GM12878 (cell line): ENCODE data around the gene SWI5. TPM values are rescaled to one million over a fixed set of nuclear protein-coding genes. Genes with fewer than 3 reads are reported as not detected.
A peak's percentile ranks its signal among the peaks of the same experiment; 100 is the strongest.

Experiments
- ATAC-seq: fragments of 200-7000 bp; cut with Tn5 transposase; 3 replicates; pipeline ENCODE4 v1.9.1; 2020; ENCODE audit warnings: mild to moderate bottlenecking, moderate library complexity
- BruUV-seq: library from RNA; stranded (reverse); fragments of 400-500 nt; replicated peaks from 2 replicates; lab custom pipeline; 2021; lab: Mats Ljungman, UMichigan
- CTCF ChIA-PET: fragments of 300-600 bp; sonication (Branson Sonifier 250); formaldehyde crosslinking; extraction: SDS; loops from one replicate; lab custom pipeline; 2021; ENCODE audit warnings: inconsistent platforms; lab: Yijun Ruan, JAX
- POLR2A ChIA-PET: fragments of 350-600 bp; formaldehyde crosslinking; extraction: SDS; loops from one replicate; lab custom pipeline; 2021; ENCODE audit warnings: inconsistent platforms; lab: Charles Lee
- RAD21 ChIA-PET: fragments of 300-600 bp; sonication (Branson Sonifier 250); formaldehyde crosslinking; loops from one replicate; lab custom pipeline; 2023; ENCODE audit warnings: antibody characterized with exemption; ENCODE audit not compliant: unreplicated experiment; lab: Charles Lee
- SMC1A ChIA-PET: fragments of 300-600 bp; sonication (Branson Sonifier 250); formaldehyde crosslinking; loops from one replicate; lab custom pipeline; 2023; ENCODE audit not compliant: unreplicated experiment, uncharacterized antibody; lab: Charles Lee
- DNase-seq: peaks from one replicate; pipeline ENCODE4 v3.0.0-alpha.2; 2011; ENCODE audit warnings: low read depth, low spot score
- FAIRE-seq: peaks from 3 replicates; lab custom pipeline; 2011; peaks lifted over from hg19 to GRCh38; lab: Jason Lieb, UNC
- H2AFZ ChIP-seq: 2 replicates; pipeline ENCODE4 v1.6.0; 2011; ENCODE audit warnings: low read depth, low read length, control low read depth; ENCODE audit not compliant: control insufficient read depth
- H3K27ac ChIP-seq: 2 replicates; pipeline ENCODE4 v1.5.1; 2011; ENCODE audit warnings: control low read depth; ENCODE audit not compliant: control insufficient read depth, insufficient read depth
- H3K27me3 ChIP-seq, 2 experiments: replicated peaks in 1 of 2; 2 replicates each; pipeline versions ENCODE4 v1.6.0 to v1.6.1; 2011; ENCODE audit warnings: low read length in 1 of 2; ENCODE audit not compliant: control insufficient read depth in 2 of 2, insufficient read depth in 2 of 2
- H3K36me3 ChIP-seq, 2 experiments: 2 replicates each; pipeline ENCODE4 v1.5.1; 2011; ENCODE audit warnings: low read length in 1 of 2; ENCODE audit not compliant: control insufficient read depth in 2 of 2, insufficient read depth in 2 of 2
- H3K4me1 ChIP-seq: 2 replicates; pipeline ENCODE4 v1.6.1; 2011; ENCODE audit warnings: mild to moderate bottlenecking, low read length, moderate library complexity, mixed read lengths; ENCODE audit not compliant: control insufficient read depth, insufficient read depth
- H3K4me2 ChIP-seq: 2 replicates; pipeline ENCODE4 v1.6.0; 2011; ENCODE audit warnings: control low read depth; ENCODE audit not compliant: control insufficient read depth, insufficient read depth
- H3K4me3 ChIP-seq: fragments of 200-600 bp; sonication (generic); 2 replicates; pipeline ENCODE4 v1.5.1; 2016
- H3K79me2 ChIP-seq: 2 replicates; pipeline ENCODE4 v1.6.0; 2011; ENCODE audit warnings: low read length; ENCODE audit not compliant: control insufficient read depth, insufficient read depth
- H3K9ac ChIP-seq: 2 replicates; pipeline ENCODE4 v1.8.0; 2011; ENCODE audit warnings: low read length, control low read depth, mixed read lengths; ENCODE audit not compliant: control insufficient read depth, insufficient read depth
- H3K9me3 ChIP-seq: replicated peaks from 3 replicates; pipeline ENCODE4 v1.5.1; 2011; ENCODE audit warnings: mild to moderate bottlenecking, low read length; ENCODE audit not compliant: control insufficient read depth, insufficient read depth
- H4K20me1 ChIP-seq: 2 replicates; pipeline ENCODE4 v1.6.0; 2011; ENCODE audit not compliant: control insufficient read depth, insufficient read depth
- BACH1 ChIP-seq: fragments of 450-650 bp; IDR thresholded peaks from 2 replicates; pipeline ENCODE4 v1.6.1; 2017; ENCODE audit warnings: mild to moderate bottlenecking, borderline replicate concordance
- CHD4 ChIP-seq: fragments of 200-600 bp; sonication (generic); IDR thresholded peaks from 2 replicates; pipeline ENCODE4 v1.6.1; 2016; ENCODE audit warnings: mild to moderate bottlenecking
- HDGF ChIP-seq: fragments of 450-650 bp; IDR thresholded peaks from 2 replicates; pipeline ENCODE4 v1.6.1; 2016; ENCODE audit warnings: antibody characterized with exemption
- JUND ChIP-seq: IDR thresholded peaks from 2 replicates; pipeline ENCODE4 v1.6.1; 2012; ENCODE audit warnings: low read depth, mild to moderate bottlenecking, low read length, improper control_type of control experiment, moderate library complexity
- MXI1 ChIP-seq: fragments of 150-350 bp; IDR thresholded peaks from 2 replicates; pipeline ENCODE4 v1.6.1; 2011; ENCODE audit warnings: low read depth, mild to moderate bottlenecking, inconsistent platforms, low read length, improper control_type of control experiment
- NFYB ChIP-seq: IDR thresholded peaks from 2 replicates; pipeline ENCODE4 v1.6.1; 2011; ENCODE audit warnings: low read depth, mild to moderate bottlenecking, low read length, improper control_type of control experiment, moderate library complexity; ENCODE audit not compliant: insufficient read depth
- NR2F1 ChIP-seq: fragments of 450-650 bp; conservative IDR thresholded peaks from 2 replicates; pipeline ENCODE4 v1.6.1; 2017; ENCODE audit warnings: mild to moderate bottlenecking
- RAD21 ChIP-seq: IDR thresholded peaks from 2 replicates; pipeline ENCODE4 v1.6.1; 2011; ENCODE audit warnings: mild to moderate bottlenecking, low read depth, low read length, moderate library complexity; ENCODE audit not compliant: insufficient read depth
- RBBP5 ChIP-seq: fragments of 200-600 bp; sonication (generic); conservative IDR thresholded peaks from 2 replicates; pipeline ENCODE4 v1.6.1; 2016
- RUNX3 ChIP-seq: IDR thresholded peaks from 2 replicates; pipeline ENCODE4 v1.6.1; 2012; ENCODE audit warnings: low read length, inconsistent platforms
- SIX5 ChIP-seq: IDR thresholded peaks from 2 replicates; pipeline ENCODE4 v1.6.1; 2011; ENCODE audit warnings: mild to moderate bottlenecking, low read depth, low read length, moderate library complexity; ENCODE audit not compliant: severe bottlenecking
- SMC3 ChIP-seq: IDR thresholded peaks from 2 replicates; pipeline ENCODE4 v1.6.1; 2011; ENCODE audit warnings: low read length, improper control_type of control experiment, borderline replicate concordance
- SREBF1 ChIP-seq: IDR thresholded peaks from 2 replicates; pipeline ENCODE4 v1.6.1; 2012; ENCODE audit warnings: mild to moderate bottlenecking, low read length
- SUPT20H ChIP-seq: IDR thresholded peaks from 2 replicates; pipeline ENCODE4 v1.6.1; 2011; ENCODE audit warnings: low read depth, mild to moderate bottlenecking, low read length, moderate library complexity, borderline replicate concordance; ENCODE audit not compliant: control insufficient read depth
- ZNF207 ChIP-seq: fragments of 450-650 bp; IDR thresholded peaks from 2 replicates; pipeline ENCODE4 v1.6.1; 2014; ENCODE audit warnings: antibody characterized with exemption, mild to moderate bottlenecking, borderline replicate concordance
- ZSCAN29 ChIP-seq: fragments of 450-650 bp; IDR thresholded peaks from 2 replicates; pipeline ENCODE4 v1.6.1; 2017; ENCODE audit warnings: mild to moderate bottlenecking, moderate library complexity
- WGBS: methylation state at CpG from one replicate; pipeline ENCODE4 v1.1.6; 2016; ENCODE audit warnings: low lambda C conversion rate; ENCODE audit not compliant: insufficient replicate concordance, insufficient coverage; ENCODE audit errors: missing lambda C conversion rate; 5-methylcytosine and 5-hydroxymethylcytosine counted together
- in situ Hi-C: fragments of 300-500 bp; cut with MboI; formaldehyde crosslinking; loops from 9 replicates; pipeline ENCODE4 v1.14.3; 2018; ENCODE audit warnings: mixed read lengths
- intact Hi-C: fragments of 100-400 bp; cut with micrococcal nuclease; formaldehyde crosslinking; loops from one replicate; pipeline ENCODE4 v1.14.2; 2022; ENCODE audit not compliant: unreplicated experiment
- polyA plus RNA-seq, 11 experiments: library from polyadenylated mRNA; depleted of rRNA in 4 of 11; unstranded in 6 of 11; stranded (reverse) in 5 of 11; fragments of >200 nt; fragmentation: Nextera tagmentation in 4 of 11; fragmentation: Illumina TruSeq in 1 of 11; extraction: Ambion mirVana in 4 of 11; extraction: Trizol in 1 of 11; gene quantifications; 1 replicate in 1 of 11; 2 replicates in 10 of 11; pipeline versions ENCODE4 v1.2.1 to v1.2.3, GENCODE V29; 2011 to 2016; ENCODE audit warnings: inconsistent platforms in 2 of 11, missing spikeins in 2 of 11, low read depth in 1 of 11
- total RNA-seq, 4 experiments: library from RNA; depleted of rRNA in 3 of 4; stranded (reverse); fragments of >200 nt in 3 of 4; fragmentation: Illumina TruSeq in 1 of 4; extraction: Trizol in 1 of 4; gene quantifications; 2 replicates each; pipeline versions ENCODE4 v1.2.1 to v1.2.3, GENCODE V29; 2013 to 2021
- TF ChIP-seq, protein P1 (sequence below): fragments of 450-650 bp; IDR thresholded peaks from 2 replicates; pipeline ENCODE4 v1.6.1; 2017; ENCODE audit warnings: mild to moderate bottlenecking
- TF ChIP-seq, protein P2 (sequence below): IDR thresholded peaks from 2 replicates; pipeline ENCODE4 v1.6.1; 2012; ENCODE audit warnings: low read depth, low read length, improper control_type of control experiment
- TF ChIP-seq, protein P3 (sequence below): fragments of 450-650 bp; IDR thresholded peaks from 2 replicates; pipeline ENCODE4 v1.6.1; 2017; ENCODE audit warnings: low read depth, mild to moderate bottlenecking, moderate library complexity

Gene SWI5
- total and polyA plus RNA-seq, 10 of the 15 experiments (the other 5 are each of a cell fraction or from before 2014, with no cell fraction given), result 13.3 to 36.2 (median 18.1) TPM

DNA sequence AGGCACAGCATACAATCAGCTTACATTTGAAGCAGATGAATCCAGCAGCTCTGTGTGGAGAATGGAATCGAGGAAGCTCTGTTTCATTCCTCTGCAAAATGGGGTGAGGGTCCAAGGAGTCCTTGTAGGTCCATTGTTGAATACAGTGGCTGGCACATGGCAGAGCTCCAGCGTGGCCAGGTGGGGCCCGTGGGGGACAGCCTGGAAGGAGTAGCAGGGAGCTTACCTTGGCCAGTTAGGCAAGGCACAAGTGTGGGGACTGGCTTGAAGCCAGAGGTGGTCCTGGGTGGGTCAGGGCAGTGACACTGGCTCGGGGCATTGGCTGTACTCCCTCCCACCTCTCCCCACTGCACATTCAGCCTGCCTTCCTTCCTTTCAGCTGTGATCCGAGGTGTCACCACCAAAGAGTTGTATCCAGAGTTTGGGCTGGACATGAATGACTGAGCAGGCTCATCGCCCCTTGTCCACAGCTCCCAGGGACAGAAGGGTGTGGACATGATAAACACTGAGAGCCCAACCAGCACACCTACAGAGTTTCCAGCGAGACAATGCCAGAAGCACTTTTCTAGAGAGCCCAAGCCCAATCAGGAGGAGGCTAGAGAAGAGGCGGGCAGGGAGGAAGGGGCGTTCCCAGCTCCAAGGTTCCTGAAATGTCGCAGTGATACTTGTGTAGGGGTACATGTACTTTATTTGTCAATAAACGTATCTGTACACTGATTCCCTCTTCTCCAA is 12.4 kb downstream of the SWI5 start (continued):
- no peak for TF ChIP-seq SUPT20H
- TF ChIP-seq RAD21, result no peak
- TF ChIP-seq CHD4, result no peak
- no peak for TF ChIP-seq SIX5
- no peak for TF ChIP-seq RBBP5

DNA sequence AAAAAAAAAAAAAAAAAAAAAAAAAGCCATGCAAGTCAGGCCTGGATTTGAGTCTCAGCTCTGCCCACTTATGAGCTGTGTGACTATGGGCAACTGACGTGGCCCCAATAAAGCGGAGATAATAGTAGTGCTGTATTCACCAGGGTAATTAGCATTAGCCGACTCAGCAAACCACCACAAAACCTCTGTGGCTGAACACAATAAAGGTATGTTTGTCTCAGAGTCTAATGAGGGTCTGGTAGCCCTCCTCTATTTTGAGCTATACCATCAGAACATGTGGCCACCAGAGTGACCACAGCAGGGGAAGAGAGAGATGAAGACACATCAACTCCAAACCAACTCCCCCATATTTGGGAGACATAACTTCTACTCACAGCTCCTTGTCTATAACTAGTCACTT is 15.9 kb downstream of the SWI5 start:
- FAIRE-seq (no peak), DNase-seq (no peak), ATAC-seq (peak; percentile 55)
- no peaks in the 10 kb centered on the region for H3K79me2 ChIP-seq
- H3K27ac ChIP-seq, result no peak overlapping the region
- H3K9ac ChIP-seq, result no peak overlapping the region
- H3K36me3 ChIP-seq, result no peaks in the 10 kb centered on the region
- H3K4me1 ChIP-seq, result no peaks in the 10 kb centered on the region
- intact Hi-C loops, result no loop called here
- no peaks in the 10 kb centered on the region for H3K27me3 ChIP-seq
- 54% methylated on average over 3 of the region's 3 CpGs for WGBS
- in situ Hi-C loops, result no loop called here
- POLR2A ChIA-PET, result interaction anchor here (0.6 kb wide), 1 partner anchor 246 kb away, joined by 6 read pairs; no protein-coding TSS in a partner anchor
- SMC1A ChIA-PET, result interaction anchor here (0.7 to 4.2 kb wide), 4 partner anchors 16 to 49 kb away, joined by 3 to 23 read pairs (median 4); partner anchors contain the start of genes GOLGA2 and SWI5
- CTCF ChIA-PET, result interaction anchor here (0.7 to 1.8 kb wide), 6 partner anchors 10 to 70 kb away, joined by 3 to 8 read pairs (median 4); no protein-coding TSS in a partner anchor
- no peak overlapping the region for H2AFZ ChIP-seq
- RAD21 ChIA-PET, result interaction anchor here (0.6 to 1.1 kb wide), 2 partner anchors 77 to 129 kb away, joined by 4 to 5 read pairs; partner anchors contain the start of gene CERCAM
- H3K4me2 ChIP-seq, result no peak overlapping the region
- H3K4me3 ChIP-seq, result no peak overlapping the region
- no TSS peak for BruUV-seq
- H4K20me1 ChIP-seq, result no peaks in the 10 kb centered on the region
- no peaks in the 10 kb centered on the region for H3K9me3 ChIP-seq
- TF ChIP-seq, protein P1, sequence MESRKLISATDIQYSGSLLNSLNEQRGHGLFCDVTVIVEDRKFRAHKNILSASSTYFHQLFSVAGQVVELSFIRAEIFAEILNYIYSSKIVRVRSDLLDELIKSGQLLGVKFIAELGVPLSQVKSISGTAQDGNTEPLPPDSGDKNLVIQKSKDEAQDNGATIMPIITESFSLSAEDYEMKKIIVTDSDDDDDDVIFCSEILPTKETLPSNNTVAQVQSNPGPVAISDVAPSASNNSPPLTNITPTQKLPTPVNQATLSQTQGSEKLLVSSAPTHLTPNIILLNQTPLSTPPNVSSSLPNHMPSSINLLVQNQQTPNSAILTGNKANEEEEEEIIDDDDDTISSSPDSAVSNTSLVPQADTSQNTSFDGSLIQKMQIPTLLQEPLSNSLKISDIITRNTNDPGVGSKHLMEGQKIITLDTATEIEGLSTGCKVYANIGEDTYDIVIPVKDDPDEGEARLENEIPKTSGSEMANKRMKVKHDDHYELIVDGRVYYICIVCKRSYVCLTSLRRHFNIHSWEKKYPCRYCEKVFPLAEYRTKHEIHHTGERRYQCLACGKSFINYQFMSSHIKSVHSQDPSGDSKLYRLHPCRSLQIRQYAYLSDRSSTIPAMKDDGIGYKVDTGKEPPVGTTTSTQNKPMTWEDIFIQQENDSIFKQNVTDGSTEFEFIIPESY, result no peak
- TF ChIP-seq JUND (no peak), HDGF (no peak), BACH1 (no peak; the same call in 1 of the 2 replicates), RUNX3 (peak; percentile 18; the same call in 1 of the 2 replicates), ZNF207 (no peak), ZSCAN29 (no peak), SREBF1 (no peak), NR2F1 (no peak), SMC3 (no peak), MXI1 (no peak), NFYB (no peak)
- TF ChIP-seq, protein P2, sequence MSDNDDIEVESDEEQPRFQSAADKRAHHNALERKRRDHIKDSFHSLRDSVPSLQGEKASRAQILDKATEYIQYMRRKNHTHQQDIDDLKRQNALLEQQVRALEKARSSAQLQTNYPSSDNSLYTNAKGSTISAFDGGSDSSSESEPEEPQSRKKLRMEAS, result no peak
- TF ChIP-seq, protein P3, sequence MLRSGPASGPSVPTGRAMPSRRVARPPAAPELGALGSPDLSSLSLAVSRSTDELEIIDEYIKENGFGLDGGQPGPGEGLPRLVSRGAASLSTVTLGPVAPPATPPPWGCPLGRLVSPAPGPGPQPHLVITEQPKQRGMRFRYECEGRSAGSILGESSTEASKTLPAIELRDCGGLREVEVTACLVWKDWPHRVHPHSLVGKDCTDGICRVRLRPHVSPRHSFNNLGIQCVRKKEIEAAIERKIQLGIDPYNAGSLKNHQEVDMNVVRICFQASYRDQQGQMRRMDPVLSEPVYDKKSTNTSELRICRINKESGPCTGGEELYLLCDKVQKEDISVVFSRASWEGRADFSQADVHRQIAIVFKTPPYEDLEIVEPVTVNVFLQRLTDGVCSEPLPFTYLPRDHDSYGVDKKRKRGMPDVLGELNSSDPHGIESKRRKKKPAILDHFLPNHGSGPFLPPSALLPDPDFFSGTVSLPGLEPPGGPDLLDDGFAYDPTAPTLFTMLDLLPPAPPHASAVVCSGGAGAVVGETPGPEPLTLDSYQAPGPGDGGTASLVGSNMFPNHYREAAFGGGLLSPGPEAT, result no peak
